Right lobe of liver (tissue), 6 donors: ENCODE data around the gene NEU4. TPM values are rescaled to one million over a fixed set of nuclear protein-coding genes. Genes with fewer than 3 reads are reported as not detected.

Experiments
- ATAC-seq, 4 donors: fragments of 200-7000 bp; cut with Tn5 transposase; one replicate each; pipeline ENCODE4 v1.9.1; 2020; ENCODE audit warnings: mild to moderate bottlenecking in 4 of 4, moderate library complexity in 4 of 4
- DNase-seq, 3 donors: peaks; one replicate each; pipeline ENCODE4 v3.0.0-alpha.2; 2020
- H3K27ac ChIP-seq, 3 donors: fragments of 200-600 bp; one replicate each; pipeline ENCODE4 v1.8.0; 2022
- H3K27me3 ChIP-seq, 2 donors: fragments of 200-600 bp; one replicate each; pipeline ENCODE4 v1.8.0; 2022
- H3K36me3 ChIP-seq, 4 donors: fragments of 200-600 bp; sonication (generic) in 1 of 4; one replicate each; pipeline versions ENCODE4 v1.5.1 to v1.8.0; 2017 to 2022; ENCODE audit warnings: control low read depth in 1 of 4
- H3K4me1 ChIP-seq, 4 donors: fragments of 200-600 bp; sonication (generic) in 1 of 4; one replicate each; pipeline versions ENCODE4 v1.5.1 to v1.8.0; 2017 to 2022; ENCODE audit warnings: control low read depth in 1 of 4
- H3K4me3 ChIP-seq, 3 donors: fragments of 200-600 bp; one replicate each; pipeline ENCODE4 v1.8.0; 2022
- H3K9me3 ChIP-seq, 4 donors: fragments of 200-600 bp; sonication (generic) in 1 of 4; one replicate each; pipeline versions ENCODE4 v1.5.1 to v1.8.0; 2017 to 2022; ENCODE audit warnings: control low read depth in 1 of 4
- CTCF ChIP-seq, 4 donors: fragments of 200-600 bp in 3 of 4; fragments of 450-650 bp in 1 of 4; IDR thresholded peaks; one replicate each; pipeline versions ENCODE4 v1.5.1 to v1.8.0; 2016 to 2022; ENCODE audit warnings: antibody characterized with exemption in 4 of 4, mild to moderate bottlenecking in 2 of 4
- POLR2A ChIP-seq: fragments of 450-650 bp; IDR thresholded peaks from one replicate; pipeline ENCODE4 v1.6.1; 2017; ENCODE audit warnings: antibody characterized with exemption, mild to moderate bottlenecking
- WGBS: methylation state at CpG from one replicate; pipeline ENCODE4 v1.1.6; 2018; ENCODE audit warnings: low coverage, low lambda C conversion rate; ENCODE audit not compliant: insufficient coverage; ENCODE audit errors: missing lambda C conversion rate; 5-methylcytosine and 5-hydroxymethylcytosine counted together
- intact Hi-C, 2 donors: fragments of 100-400 bp; cut with DNase I; formaldehyde crosslinking; loops; one replicate each; pipeline versions ENCODE4 v1.11.2 to v1.14.1; 2022
- total RNA-seq, 6 experiments: library from RNA; depleted of rRNA in 2 of 6; stranded (reverse); fragments of >200 nt in 2 of 6; fragmentation: NEBNext Ultra II Directional in 3 of 6; extraction: Animal tissue kit (Norgen Biotek cat#: 25700) in 3 of 6; gene quantifications; one replicate each; pipeline versions ENCODE4 v1.1.0 to v1.2.4, GENCODE V29; 2016 to 2023
- donor health status: DM: no; HTN: yes; CAD: no.
- donor health status: DM: no; HTN: no; CAD: no.
- donor health status: DM: no; HTN: no; CAD: no.
- donor health status: DM: no; HTN: yes; CAD: no.
- donor health status: DM: no; HTN: yes; CAD: no.

The NEU4 gene
- total RNA-seq, 6 experiments from 2014 or later: 16.8 to 87.1 (median 76.2) TPM

GRCh38 chr2:241844066-241844728 is 35.2 kb downstream of the NEU4 start:
- Histone ChIP-seq H3K27me3 (no peaks in the 10 kb centered on the region), H3K36me3 (no peaks in the 10 kb centered on the region), H3K4me3 (peak overlapping the region in 2 of 3 donors; percentile 26 to 42), H3K9me3 (no peaks in the 10 kb centered on the region), H3K4me1 (peaks cover 0 to 6% (median 2%) of the 10 kb centered on the region in 4 donors), H3K27ac (peak overlapping the region in 1 of 3 donors; percentile 2)
- peak; percentile 40 for TF ChIP-seq POLR2A
- peak in 1 of 4 donors; percentile 25 for TF ChIP-seq CTCF (IDR thresholded peaks at IDR 0.05)
- 27% methylated on average over 5 of the region's 65 CpGs for WGBS
- ATAC-seq (peak; percentile 87 to 90 (median 89)), DNase-seq (peak; percentile 73 to 83 (median 73))
- intact Hi-C loops: no loop called here

- ATAC-seq (no peak), DNase-seq (no peak)
- TF ChIP-seq POLR2A: no peak
- TF ChIP-seq CTCF (IDR thresholded peaks at IDR 0.05): no peak
- Histone ChIP-seq H3K27me3 (no peaks in the 10 kb centered on the region), H3K36me3 (no peaks in the 10 kb centered on the region), H3K4me3 (peak overlapping the region in 1 of 3 donors; percentile 42), H3K9me3 (no peaks in the 10 kb centered on the region), H3K27ac (no peak overlapping the region), H3K4me1 (peaks cover 0 to 6% (median 2%) of the 10 kb centered on the region in 4 donors)
- WGBS: 78% methylated on average over 9 of the region's 37 CpGs
- intact Hi-C loops: no loop called here
These were observed 36.0 kb downstream of the NEU4 start for GRCh38 chr2:241844831-241845578.

GRCh38 chr2:241846406-241846805 is 37.4 kb downstream of the NEU4 start:
- intact Hi-C loops: no loop called here
- DNase-seq: no peak
- TF ChIP-seq POLR2A (no peak), CTCF (IDR thresholded peaks at IDR 0.05) (no peak)
- WGBS: 79% methylated on average over 18 of the region's 22 CpGs
- Histone ChIP-seq H3K36me3 (no peaks in the 10 kb centered on the region), H3K9me3 (no peaks in the 10 kb centered on the region), H3K4me3 (no peak overlapping the region), H3K27ac (no peak overlapping the region), H3K4me1 (peaks cover 0 to 6% (median 2%) of the 10 kb centered on the region in 4 donors), H3K27me3 (no peaks in the 10 kb centered on the region)
- ATAC-seq: no peak

GRCh38 chr2:241848761-241849615 is 40.0 kb downstream of the NEU4 start:
- intact Hi-C loops: no loop called here
- 96% methylated on average over 18 of the region's 39 CpGs for WGBS
- TF ChIP-seq POLR2A (no peak), CTCF (IDR thresholded peaks at IDR 0.05) (no peak)
- H3K27me3 ChIP-seq: no peaks in the 10 kb centered on the region
- no peak for DNase-seq
- H3K4me1 ChIP-seq: peaks cover 0 to 6% (median 2%) of the 10 kb centered on the region in 4 donors
- no peaks in the 10 kb centered on the region for H3K36me3 ChIP-seq
- H3K9me3 ChIP-seq: no peaks in the 10 kb centered on the region
- no peak for ATAC-seq
- no peak overlapping the region for H3K4me3 ChIP-seq
- no peak overlapping the region for H3K27ac ChIP-seq
